Omental fat pad (tissue), 4 donors: ENCODE results near the gene DOCK3. TPM values are rescaled to one million over a fixed set of nuclear protein-coding genes. Genes with fewer than 3 reads are reported as not detected.

ENCODE experiments used
- ATAC-seq: fragments of 150-250 bp; one replicate; pipeline ENCODE4 v1.9.1; 2016; ENCODE audit warnings: mild to moderate bottlenecking, moderate library complexity; ENCODE audit not compliant: low FRiP score
- DNase-seq: peaks from one replicate; pipeline ENCODE4 v3.0.0-alpha.2; 2019; ENCODE audit warnings: low spot score
- total RNA-seq, 4 donors: library from RNA; depleted of rRNA; stranded (reverse); fragments of >200 nt; gene quantifications; one replicate each; pipeline ENCODE4 v1.1.0, GENCODE V29; 2016
- TF ChIP-seq, protein P1 (sequence below), 3 donors: fragments of 450-650 bp; IDR thresholded peaks; one replicate each; pipeline ENCODE4 v1.5.1; 2016 to 2017; ENCODE audit warnings: antibody characterized with exemption in 3 of 3, mild to moderate bottlenecking in 3 of 3, moderate library complexity in 2 of 3

Gene DOCK3
- total RNA-seq, 4 donors from 2014 or later = 0.16 to 2.5 (median 1.4) TPM

DNA sequence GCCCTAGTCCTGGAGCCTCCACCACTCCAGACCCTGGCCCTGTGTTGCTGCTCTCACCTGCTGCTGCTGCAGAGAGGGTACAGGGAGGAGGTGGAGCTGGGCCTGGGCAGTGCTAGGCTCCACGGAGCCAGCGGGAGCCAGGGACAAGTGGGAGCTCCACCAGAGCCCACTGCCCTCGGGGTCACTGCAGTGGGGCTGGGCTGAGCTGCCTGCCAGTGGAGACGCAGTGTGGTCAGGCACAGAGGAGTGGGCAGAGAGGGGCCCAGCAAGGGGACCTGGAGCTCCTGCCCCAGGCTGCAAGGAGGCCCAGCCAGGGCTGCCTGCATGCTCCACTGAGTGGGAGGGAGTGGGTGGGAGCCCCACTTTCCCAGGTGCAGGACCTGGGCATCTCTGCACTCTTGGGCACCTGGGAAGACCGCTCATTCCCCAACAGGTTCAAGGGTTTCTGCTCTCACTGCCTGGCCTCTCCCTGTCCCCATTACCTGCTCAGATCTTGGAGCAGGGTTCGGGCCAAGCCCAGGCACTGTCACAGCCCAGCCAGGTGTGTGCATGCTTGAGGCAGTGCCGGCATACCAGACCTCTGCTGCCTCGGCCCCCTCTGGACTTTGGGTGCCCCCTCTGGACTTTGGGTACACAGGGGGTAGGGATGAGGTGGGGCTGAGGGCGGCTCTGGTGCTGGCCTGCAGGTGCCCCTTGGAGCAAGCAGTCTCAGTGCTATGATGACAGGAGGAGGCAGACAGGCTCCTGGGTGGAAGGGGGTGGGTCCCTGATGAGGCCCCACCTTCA lies 308.0 kb downstream of the DOCK3 start:
- no peak for ATAC-seq
- TF ChIP-seq, protein P1, sequence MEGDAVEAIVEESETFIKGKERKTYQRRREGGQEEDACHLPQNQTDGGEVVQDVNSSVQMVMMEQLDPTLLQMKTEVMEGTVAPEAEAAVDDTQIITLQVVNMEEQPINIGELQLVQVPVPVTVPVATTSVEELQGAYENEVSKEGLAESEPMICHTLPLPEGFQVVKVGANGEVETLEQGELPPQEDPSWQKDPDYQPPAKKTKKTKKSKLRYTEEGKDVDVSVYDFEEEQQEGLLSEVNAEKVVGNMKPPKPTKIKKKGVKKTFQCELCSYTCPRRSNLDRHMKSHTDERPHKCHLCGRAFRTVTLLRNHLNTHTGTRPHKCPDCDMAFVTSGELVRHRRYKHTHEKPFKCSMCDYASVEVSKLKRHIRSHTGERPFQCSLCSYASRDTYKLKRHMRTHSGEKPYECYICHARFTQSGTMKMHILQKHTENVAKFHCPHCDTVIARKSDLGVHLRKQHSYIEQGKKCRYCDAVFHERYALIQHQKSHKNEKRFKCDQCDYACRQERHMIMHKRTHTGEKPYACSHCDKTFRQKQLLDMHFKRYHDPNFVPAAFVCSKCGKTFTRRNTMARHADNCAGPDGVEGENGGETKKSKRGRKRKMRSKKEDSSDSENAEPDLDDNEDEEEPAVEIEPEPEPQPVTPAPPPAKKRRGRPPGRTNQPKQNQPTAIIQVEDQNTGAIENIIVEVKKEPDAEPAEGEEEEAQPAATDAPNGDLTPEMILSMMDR (IDR thresholded peaks at IDR 0.05) = no peak
- no peak for DNase-seq

DNA sequence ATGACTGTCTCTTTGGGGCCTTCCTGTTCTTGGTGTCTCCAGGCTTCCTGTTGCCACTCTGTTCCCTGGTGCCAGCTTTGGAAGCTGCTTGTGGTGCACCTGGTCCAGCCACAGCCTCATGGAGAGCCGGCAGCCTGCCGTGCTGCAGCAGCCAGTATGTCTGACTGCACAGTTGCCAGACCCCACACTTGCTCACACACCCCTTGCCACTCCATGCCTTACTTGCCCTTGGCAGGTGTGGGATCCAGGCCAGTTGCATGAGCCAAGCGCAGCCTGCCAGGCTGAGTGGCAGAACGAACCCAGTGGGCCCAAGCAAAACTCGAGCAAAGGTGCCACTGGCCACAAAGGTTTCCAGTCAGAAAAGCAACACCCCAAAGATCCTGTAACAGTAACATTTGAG lies 309.2 kb downstream of the DOCK3 start:
- ATAC-seq (no peak), DNase-seq (no peak)
- TF ChIP-seq, protein P1 (IDR thresholded peaks at IDR 0.05) = no peak

DNA sequence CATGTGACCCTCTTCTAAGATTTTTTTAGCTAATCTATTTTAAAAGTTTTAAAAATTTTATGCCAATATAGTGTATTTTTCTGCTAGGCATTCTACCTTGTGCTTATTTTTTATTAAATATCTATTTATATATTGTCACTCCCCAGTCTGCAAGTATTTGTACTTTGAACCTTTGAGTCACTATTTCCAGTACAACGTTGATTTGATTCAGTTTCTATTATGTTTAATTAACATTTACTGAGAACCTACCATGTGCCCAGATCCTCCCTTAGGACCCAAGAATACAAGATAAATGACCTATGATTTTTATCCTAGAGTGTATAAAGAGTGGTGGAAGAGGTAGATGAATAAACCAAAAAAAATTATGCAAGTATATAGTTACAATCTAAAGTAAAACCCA lies 311.2 kb downstream of the DOCK3 start:
- TF ChIP-seq, protein P1 (IDR thresholded peaks at IDR 0.05) = no peak
- DNase-seq (no peak), ATAC-seq (no peak)

DNA sequence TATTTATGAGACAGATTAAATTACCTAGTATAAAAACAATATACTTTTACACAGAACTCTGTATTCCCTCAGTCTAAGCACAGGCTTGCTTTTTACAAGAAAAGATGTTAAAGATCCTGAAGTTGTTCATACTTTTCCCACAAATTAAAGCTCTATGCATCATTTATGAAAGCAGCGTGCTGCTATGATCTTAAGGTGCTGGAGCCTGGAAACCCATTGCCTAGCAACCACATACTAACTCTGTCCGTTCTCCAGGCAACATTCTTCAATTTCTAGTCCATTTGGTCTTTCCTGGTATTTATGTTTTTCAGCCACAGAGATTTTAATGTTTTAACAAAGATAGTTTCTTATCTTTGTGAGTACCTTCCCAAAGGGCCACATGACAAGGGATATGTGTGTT lies 312.0 kb downstream of the DOCK3 start:
- ATAC-seq = no peak
- TF ChIP-seq, protein P1 (IDR thresholded peaks at IDR 0.05) = no peak
- no peak for DNase-seq

DNA sequence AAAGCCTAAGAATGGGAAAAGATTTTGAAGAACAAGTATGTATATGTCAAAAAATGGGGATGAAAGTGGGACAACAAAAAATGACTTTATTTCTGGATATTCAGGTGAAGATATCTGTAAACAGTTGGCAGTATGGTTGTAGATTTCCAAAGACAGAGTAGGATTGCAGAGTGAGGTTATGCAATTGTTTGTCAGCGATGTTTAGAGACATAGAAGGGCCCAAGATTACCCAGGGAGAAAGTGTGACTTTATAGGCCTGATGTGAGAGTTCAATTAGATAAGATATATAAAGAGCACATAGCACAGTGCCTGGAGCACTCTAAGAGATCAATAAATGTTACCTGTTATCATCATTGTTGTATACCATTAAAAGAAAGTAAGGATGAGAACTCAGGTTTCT lies 319.8 kb downstream of the DOCK3 start:
- ATAC-seq (no peak), DNase-seq (no peak)
- TF ChIP-seq, protein P1 (IDR thresholded peaks at IDR 0.05) = no peak

DNA sequence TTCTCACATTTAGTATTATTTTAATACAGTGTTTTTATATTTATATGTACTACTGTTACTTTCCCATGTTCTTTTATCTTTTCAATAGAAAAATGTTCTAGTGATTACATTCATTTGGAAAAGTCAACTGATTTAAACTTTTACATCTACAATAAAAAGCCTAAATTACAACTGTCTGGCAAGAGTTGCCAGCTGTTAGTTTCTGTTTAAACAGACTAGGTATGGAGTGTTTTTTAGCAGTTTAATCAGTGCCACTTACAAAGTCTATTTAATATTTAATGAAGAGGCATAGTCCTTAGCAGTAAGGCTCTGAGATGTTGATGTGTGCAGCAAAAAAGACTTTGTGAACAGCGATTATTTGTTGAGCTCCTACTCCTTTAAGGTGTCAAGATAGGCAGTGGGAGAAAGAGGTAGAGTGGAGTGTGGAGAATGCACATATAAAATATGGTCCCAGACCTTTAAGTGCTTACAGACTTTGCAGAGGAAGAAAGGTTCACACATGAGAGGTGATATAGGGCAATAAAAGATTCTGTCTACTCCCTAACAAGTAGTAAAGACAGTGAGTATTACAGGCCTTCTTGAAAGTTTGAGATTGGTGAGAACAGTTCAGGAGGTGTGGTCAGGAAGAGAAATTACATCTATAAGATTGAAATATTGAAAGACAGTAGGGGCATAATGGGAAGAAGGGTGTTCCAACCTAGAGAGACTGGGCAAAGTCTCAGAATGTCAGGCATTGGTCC lies 320.5 kb downstream of the DOCK3 start:
- TF ChIP-seq, protein P1 (IDR thresholded peaks at IDR 0.05) = no peak

More for the DNA sequence above, 320.5 kb downstream of the DOCK3 start:
- no peak for ATAC-seq
- DNase-seq = no peak
